HG02970 (cell line): Measurements from ENCODE around the gene DYNC2H1.
A peak's percentile ranks its signal among the peaks of the same experiment; 100 is the strongest.

Experiments
- ATAC-seq: cut with Tn5 transposase; IDR thresholded peaks from one replicate; pipeline ENCODE4 v1.9.1; 2021; ENCODE audit warnings: mild to moderate bottlenecking, moderate library complexity, moderate number of reproducible peaks; ENCODE audit not compliant: unreplicated experiment, low FRiP score

The DYNC2H1 gene

GRCh38 chr11:103274025-103274424 lies 164.8 kb downstream of the DYNC2H1 start:
- ATAC-seq, result no peak

- ATAC-seq, result no peak
These were observed 170.6 kb downstream of the DYNC2H1 start for GRCh38 chr11:103279821-103280220.

GRCh38 chr11:103281301-103281700 lies 172.1 kb downstream of the DYNC2H1 start:
- ATAC-seq, result no peak

- ATAC-seq, result no peak
These were observed 175.0 kb downstream of the DYNC2H1 start for GRCh38 chr11:103284260-103284659.

GRCh38 chr11:103294516-103294915 lies 185.3 kb downstream of the DYNC2H1 start:
- no peak for ATAC-seq

GRCh38 chr11:103295704-103296103 lies 186.5 kb downstream of the DYNC2H1 start:
- no peak for ATAC-seq

- ATAC-seq, result no peak
These were observed 188.7 kb downstream of the DYNC2H1 start for GRCh38 chr11:103297900-103298299.

GRCh38 chr11:103315248-103315647 lies 206.0 kb downstream of the DYNC2H1 start:
- ATAC-seq, result no peak

- ATAC-seq, result no peak
These were observed 207.9 kb downstream of the DYNC2H1 start for GRCh38 chr11:103317118-103317517.

GRCh38 chr11:103322821-103323220 lies 213.6 kb downstream of the DYNC2H1 start:
- ATAC-seq, result no peak

GRCh38 chr11:103325686-103326069 lies 216.5 kb downstream of the DYNC2H1 start:
- ATAC-seq, result peak; percentile 9

GRCh38 chr11:103326070-103326794 lies 217.0 kb downstream of the DYNC2H1 start:
- ATAC-seq, result peak; percentile 91

GRCh38 chr11:103327721-103328120 lies 218.5 kb downstream of the DYNC2H1 start:
- ATAC-seq, result no peak

- ATAC-seq, result no peak
These were observed 223.2 kb downstream of the DYNC2H1 start for GRCh38 chr11:103332409-103332808.

GRCh38 chr11:103338621-103339484 lies 229.6 kb downstream of the DYNC2H1 start:
- no peak for ATAC-seq

GRCh38 chr11:103339485-103339857 lies 230.2 kb downstream of the DYNC2H1 start:
- ATAC-seq, result no peak

- no peak for ATAC-seq
These were observed 231.7 kb downstream of the DYNC2H1 start for GRCh38 chr11:103340956-103341355.

- no peak for ATAC-seq
These were observed 235.7 kb downstream of the DYNC2H1 start for GRCh38 chr11:103344886-103345285.

- no peak for ATAC-seq
These were observed 240.4 kb downstream of the DYNC2H1 start for GRCh38 chr11:103349595-103349994.

GRCh38 chr11:103354656-103355055 lies 245.4 kb downstream of the DYNC2H1 start:
- no peak for ATAC-seq

- no peak for ATAC-seq
These were observed 249.0 kb downstream of the DYNC2H1 start for GRCh38 chr11:103358251-103358650.

- ATAC-seq, result no peak
These were observed 250.0 kb downstream of the DYNC2H1 start for GRCh38 chr11:103359216-103359615.
